ENCODE data around the gene DOCK2.

The DOCK2 gene

DNA sequence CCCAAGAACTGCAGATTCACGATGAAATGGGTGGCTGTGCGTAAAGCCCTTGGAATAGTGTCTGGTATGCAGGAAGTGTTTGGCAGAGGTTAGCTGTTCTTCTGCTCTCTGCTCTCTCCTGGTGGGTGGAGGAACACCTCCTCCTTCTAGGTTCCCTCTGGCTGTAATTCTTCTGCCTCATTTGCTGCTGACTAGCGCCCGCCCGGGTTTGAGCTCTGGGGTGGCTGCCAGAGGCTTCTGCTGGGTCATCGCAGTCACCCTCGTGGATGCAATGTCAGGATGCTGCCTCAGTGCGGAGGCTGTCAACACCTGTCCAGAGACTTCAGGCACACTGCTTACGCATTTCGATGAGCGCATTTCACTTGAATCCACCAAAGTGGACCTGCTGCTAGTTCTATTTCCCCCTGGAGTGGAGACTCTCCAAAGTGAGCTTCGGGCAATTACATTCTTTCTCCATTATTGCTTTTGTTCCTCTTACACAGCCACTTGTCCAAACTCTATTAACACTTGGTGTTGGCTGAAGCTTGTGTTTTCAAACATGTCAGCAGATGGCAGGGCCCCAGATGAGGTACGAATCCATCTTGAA lies 11.7 kb downstream of the DOCK2 start:
- TF ChIP-seq, protein P1, sequence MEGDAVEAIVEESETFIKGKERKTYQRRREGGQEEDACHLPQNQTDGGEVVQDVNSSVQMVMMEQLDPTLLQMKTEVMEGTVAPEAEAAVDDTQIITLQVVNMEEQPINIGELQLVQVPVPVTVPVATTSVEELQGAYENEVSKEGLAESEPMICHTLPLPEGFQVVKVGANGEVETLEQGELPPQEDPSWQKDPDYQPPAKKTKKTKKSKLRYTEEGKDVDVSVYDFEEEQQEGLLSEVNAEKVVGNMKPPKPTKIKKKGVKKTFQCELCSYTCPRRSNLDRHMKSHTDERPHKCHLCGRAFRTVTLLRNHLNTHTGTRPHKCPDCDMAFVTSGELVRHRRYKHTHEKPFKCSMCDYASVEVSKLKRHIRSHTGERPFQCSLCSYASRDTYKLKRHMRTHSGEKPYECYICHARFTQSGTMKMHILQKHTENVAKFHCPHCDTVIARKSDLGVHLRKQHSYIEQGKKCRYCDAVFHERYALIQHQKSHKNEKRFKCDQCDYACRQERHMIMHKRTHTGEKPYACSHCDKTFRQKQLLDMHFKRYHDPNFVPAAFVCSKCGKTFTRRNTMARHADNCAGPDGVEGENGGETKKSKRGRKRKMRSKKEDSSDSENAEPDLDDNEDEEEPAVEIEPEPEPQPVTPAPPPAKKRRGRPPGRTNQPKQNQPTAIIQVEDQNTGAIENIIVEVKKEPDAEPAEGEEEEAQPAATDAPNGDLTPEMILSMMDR (IDR thresholded peaks at IDR 0.05; ENCODE audit: insufficient read depth, low read depth, low read length, missing control alignments): no peak
- no peak overlapping the region for H3K4me3 ChIP-seq (ENCODE audit: low read length)
- DNase-seq (ENCODE audit: low read depth): no peak

DNA sequence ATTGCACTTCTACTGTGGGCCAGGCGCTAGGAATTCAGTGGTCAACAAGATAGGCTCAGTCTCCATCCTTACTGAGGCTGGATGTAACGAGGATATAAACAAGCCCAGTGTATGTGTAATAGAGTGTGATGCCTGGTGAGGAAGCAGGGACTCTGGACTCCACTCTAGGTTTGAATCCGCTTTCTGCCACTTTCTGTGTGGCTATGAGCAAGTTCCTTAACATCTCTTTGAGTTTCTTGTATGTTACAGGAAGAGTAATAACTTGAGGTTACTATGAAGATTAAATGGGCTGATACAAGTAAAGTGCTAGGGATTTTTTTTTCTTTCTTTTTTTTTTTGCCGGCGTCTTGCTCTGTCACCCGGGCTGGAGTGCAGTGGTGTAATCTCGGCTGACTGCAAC lies 12.4 kb downstream of the DOCK2 start:
- no peak overlapping the region for H3K4me3 ChIP-seq (ENCODE audit: low read length)
- TF ChIP-seq, protein P1 (IDR thresholded peaks at IDR 0.05; ENCODE audit: insufficient read depth, low read depth, low read length, missing control alignments): no peak
- no peak for DNase-seq (ENCODE audit: low read depth)

DNA sequence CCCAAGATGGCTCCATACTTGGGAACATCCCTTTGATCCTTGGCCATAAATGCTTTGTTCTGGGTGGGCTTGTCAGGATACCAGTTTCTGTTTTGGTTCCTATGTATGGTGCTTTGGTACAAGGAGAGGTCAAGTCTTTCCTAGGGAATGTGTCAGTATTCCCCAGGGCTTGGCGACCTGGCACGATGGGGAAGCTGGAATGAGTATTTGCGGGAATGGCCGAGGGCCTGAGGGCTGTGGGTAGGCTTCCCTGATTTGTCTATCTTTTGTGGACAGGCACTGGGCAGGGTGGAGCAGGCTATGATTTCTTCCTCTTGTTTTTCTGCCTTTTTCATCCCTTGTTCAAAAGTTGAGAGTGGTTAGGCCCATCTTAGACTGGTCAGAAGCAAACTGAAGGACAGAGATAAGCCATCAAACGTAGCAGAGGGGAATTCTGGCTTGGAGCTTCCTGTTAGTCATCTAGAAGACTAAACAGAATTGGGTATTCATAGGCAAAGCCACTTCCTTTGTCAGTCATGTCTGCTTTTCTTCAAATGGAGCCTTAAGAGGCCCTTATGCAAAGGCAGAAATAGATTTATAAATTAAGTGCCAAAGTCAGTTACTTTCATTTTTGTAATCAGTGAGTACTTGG lies 13.7 kb downstream of the DOCK2 start:
- H3K4me3 ChIP-seq (ENCODE audit: low read length): no peak overlapping the region
- DNase-seq (ENCODE audit: low read depth): peak; percentile 51
- TF ChIP-seq, protein P1 (IDR thresholded peaks at IDR 0.05; ENCODE audit: insufficient read depth, low read depth, low read length, missing control alignments): no peak

DNA sequence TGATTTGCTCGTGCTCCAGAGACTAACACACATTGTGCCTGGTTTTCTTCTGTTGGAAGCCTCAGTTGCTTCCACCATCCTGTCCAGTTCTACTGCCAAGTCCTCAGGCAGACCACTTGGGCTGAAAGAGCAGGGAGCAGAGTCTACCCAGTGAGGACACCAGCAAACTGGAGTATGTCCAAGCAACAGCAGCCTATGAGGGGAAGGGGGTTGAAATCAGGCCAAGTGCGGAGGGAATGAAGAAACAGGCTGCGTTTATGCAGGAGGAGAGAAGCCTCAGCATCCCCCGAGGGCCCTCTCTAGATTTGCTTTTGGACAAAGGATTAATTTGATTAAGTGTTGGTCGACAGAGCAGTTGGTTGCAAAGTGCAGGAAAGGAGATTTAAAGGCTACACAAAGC lies 14.5 kb downstream of the DOCK2 start:
- TF ChIP-seq, protein P1 (IDR thresholded peaks at IDR 0.05; ENCODE audit: insufficient read depth, low read depth, low read length, missing control alignments): no peak

DNA sequence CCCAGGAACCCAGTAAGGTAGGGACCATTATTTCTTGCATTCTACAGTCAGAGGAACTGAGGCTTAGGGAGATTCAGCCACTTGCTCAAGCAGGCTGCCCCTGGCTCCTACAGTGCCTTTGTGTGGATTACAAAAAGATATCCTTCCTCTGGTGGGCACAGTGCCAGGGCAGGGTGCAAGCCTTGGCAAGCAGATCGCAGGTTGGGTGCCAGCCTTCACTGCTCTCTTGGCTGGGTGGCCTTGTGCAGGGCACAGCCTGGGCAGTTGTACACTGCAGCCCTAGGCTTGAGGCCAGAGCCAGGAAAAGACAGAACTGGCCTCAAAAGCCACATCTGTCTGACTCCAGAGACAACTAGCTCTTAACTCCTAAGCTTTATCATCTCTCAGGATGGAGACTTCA lies 15.0 kb downstream of the DOCK2 start:
- TF ChIP-seq, protein P1 (IDR thresholded peaks at IDR 0.05; ENCODE audit: insufficient read depth, low read depth, low read length, missing control alignments): no peak
- no peak for DNase-seq (ENCODE audit: low read depth)
- H3K4me3 ChIP-seq (ENCODE audit: low read length): no peak overlapping the region

More for the DNA sequence above, 14.5 kb downstream of the DOCK2 start:
- no peak for DNase-seq (ENCODE audit: low read depth)
- no peak overlapping the region for H3K4me3 ChIP-seq (ENCODE audit: low read length)

DNA sequence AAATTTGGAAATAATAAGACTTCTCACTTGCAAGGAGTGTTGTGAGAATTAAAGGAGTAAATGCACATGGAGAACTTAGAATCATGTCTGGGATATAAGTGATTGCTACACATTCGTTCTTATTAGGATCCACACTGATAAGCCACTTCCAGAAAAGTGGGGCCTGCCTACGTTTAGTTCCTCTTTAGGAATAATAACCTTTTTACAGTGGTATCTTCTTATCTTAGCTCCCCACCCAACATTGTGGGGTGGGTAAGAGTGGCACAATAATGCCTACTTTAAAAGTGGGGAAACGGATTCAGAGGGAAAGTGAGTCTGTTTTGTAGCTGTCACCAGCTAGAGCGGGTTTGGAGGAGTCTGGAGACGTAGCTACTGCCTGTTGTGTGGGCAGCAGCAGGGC lies 16.0 kb downstream of the DOCK2 start:
- TF ChIP-seq, protein P1 (IDR thresholded peaks at IDR 0.05; ENCODE audit: insufficient read depth, low read depth, low read length, missing control alignments): no peak
- no peak overlapping the region for H3K4me3 ChIP-seq (ENCODE audit: low read length)
- DNase-seq (ENCODE audit: low read depth): no peak

DNA sequence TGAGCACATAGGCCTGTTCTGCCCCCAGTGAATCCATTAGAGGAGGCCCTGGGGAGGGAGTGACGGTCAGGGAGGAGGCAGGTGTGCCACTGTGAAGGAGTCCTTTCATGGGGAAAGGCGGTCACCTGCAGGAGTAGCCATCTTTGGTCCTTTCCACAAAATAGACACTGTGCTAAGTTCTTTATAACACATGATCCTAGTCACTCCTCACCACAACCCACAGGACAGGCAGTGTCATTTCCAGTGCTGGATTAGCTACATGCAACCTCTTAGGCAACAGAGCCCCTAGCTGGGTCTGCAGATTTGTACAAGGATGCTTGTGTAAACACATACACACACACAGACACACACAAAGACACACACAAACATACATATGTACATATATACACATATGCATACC lies 18.3 kb downstream of the DOCK2 start:
- TF ChIP-seq, protein P1 (IDR thresholded peaks at IDR 0.05; ENCODE audit: insufficient read depth, low read depth, low read length, missing control alignments): no peak
- no peak for DNase-seq (ENCODE audit: low read depth)
- no peak overlapping the region for H3K4me3 ChIP-seq (ENCODE audit: low read length)
